Upper lobe of left lung (tissue), 6 donors: Measurements from ENCODE around the gene PTPRG. TPM values are rescaled to one million over a fixed set of nuclear protein-coding genes. Genes with fewer than 3 reads are reported as not detected.

Experiments
- ATAC-seq, 2 donors: fragments of 200-7000 bp; cut with Tn5 transposase; one replicate each; pipeline ENCODE4 v1.9.1; 2022; ENCODE audit warnings: mild to moderate bottlenecking in 2 of 2, moderate library complexity in 2 of 2; ENCODE audit not compliant: low FRiP score in 2 of 2
- DNase-seq, 2 donors: peaks; one replicate each; pipeline ENCODE4 v3.0.0-alpha.2; 2019 to 2020
- H3K27ac ChIP-seq, 4 donors: fragments of 200-600 bp; sonication (generic); one replicate each; pipeline ENCODE4 v1.5.1; 2016 to 2019
- H3K27me3 ChIP-seq, 4 donors: fragments of 200-600 bp; sonication (generic); one replicate each; pipeline ENCODE4 v1.5.1; 2017 to 2019
- H3K36me3 ChIP-seq, 4 donors: fragments of 200-600 bp; sonication (generic); one replicate each; pipeline ENCODE4 v1.5.1; 2016 to 2019
- H3K4me1 ChIP-seq, 4 donors: fragments of 200-600 bp; sonication (generic); one replicate each; pipeline ENCODE4 v1.5.1; 2018 to 2019
- H3K4me3 ChIP-seq, 4 donors: fragments of 200-600 bp; sonication (generic); one replicate each; pipeline ENCODE4 v1.5.1; 2017 to 2019; ENCODE audit warnings: mild to moderate bottlenecking in 2 of 4, moderate library complexity in 1 of 4
- H3K9me3 ChIP-seq, 4 donors: fragments of 200-600 bp; sonication (generic); one replicate each; pipeline ENCODE4 v1.5.1; 2018 to 2019
- EP300 ChIP-seq, 4 donors: sonication (generic); formaldehyde crosslinking; IDR thresholded peaks; one replicate each; pipeline ENCODE4 v1.5.1; 2017; ENCODE audit warnings: antibody characterized with exemption in 4 of 4, control low read depth in 2 of 4
- POLR2A ChIP-seq, 4 donors: fragments of 450-650 bp; IDR thresholded peaks; one replicate each; pipeline ENCODE4 v1.5.1; 2016 to 2017; ENCODE audit warnings: antibody characterized with exemption in 4 of 4, mild to moderate bottlenecking in 2 of 4
- POLR2AphosphoS5 ChIP-seq, 2 donors: sonication (generic); formaldehyde crosslinking; IDR thresholded peaks; one replicate each; pipeline ENCODE4 v1.5.1; 2017; ENCODE audit warnings: antibody characterized with exemption in 2 of 2
- WGBS, 2 donors: methylation state at CpG; one replicate each; pipeline ENCODE4 v1.1.5; 2017 to 2018; 5-methylcytosine and 5-hydroxymethylcytosine counted together
- total RNA-seq, 6 donors: library from RNA; depleted of rRNA in 4 of 6; stranded (reverse); fragments of >200 nt in 4 of 6; gene quantifications; one replicate each; pipeline versions ENCODE4 v1.1.0 to v1.2.1, GENCODE V29; 2016 to 2021
- TF ChIP-seq, protein P1 (sequence below), 6 experiments: fragments of 450-650 bp in 4 of 6; fragments of 200-600 bp in 2 of 6; sonication (generic) in 2 of 6; IDR thresholded peaks; one replicate each; pipeline ENCODE4 v1.5.1; 2016 to 2019; ENCODE audit warnings: antibody characterized with exemption in 6 of 6
- donor health status: DM: no; HTN: no; CAD: no; lungs with moderate emphysema.
- donor health status: DM: no; HTN: yes; CAD: no; lungs with severe emphysema.

The PTPRG gene
- total RNA-seq, 6 donors from 2014 or later, result 58.7 to 101 (median 68.8) TPM

DNA sequence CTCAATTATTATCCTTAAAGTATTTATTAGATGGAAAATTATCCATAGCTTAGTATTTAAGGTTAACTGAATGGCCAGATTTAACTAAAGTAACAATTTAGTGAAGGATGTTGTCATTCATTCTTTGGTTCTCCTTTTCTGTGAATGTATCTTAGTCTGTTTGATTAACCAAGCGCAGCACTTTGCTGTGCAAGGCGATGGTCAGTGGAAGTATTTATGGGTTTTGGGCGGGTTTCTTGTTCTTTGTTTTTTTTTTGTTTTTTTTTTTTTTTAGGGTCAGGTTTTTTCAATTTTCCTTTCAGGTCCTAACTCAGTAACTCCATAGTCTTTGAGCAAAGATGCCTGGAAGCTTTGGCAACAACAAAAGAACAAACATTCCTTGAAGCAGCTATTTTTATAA, 328.8 kb downstream of the PTPRG start:
- Histone ChIP-seq H3K27me3 (no peaks in the 10 kb centered on the region), H3K9me3 (no peaks in the 10 kb centered on the region), H3K4me3 (no peak overlapping the region), H3K36me3 (no peaks in the 10 kb centered on the region), H3K4me1 (peaks cover 0 to 8% (median 4%) of the 10 kb centered on the region in 4 donors), H3K27ac (no peak overlapping the region)
- DNase-seq, result no peak
- ATAC-seq, result no peak
- TF ChIP-seq EP300 (IDR thresholded peaks at IDR 0.05) (no peak), POLR2A (IDR thresholded peaks at IDR 0.05) (no peak), POLR2AphosphoS5 (IDR thresholded peaks at IDR 0.05) (no peak)
- TF ChIP-seq, protein P1, sequence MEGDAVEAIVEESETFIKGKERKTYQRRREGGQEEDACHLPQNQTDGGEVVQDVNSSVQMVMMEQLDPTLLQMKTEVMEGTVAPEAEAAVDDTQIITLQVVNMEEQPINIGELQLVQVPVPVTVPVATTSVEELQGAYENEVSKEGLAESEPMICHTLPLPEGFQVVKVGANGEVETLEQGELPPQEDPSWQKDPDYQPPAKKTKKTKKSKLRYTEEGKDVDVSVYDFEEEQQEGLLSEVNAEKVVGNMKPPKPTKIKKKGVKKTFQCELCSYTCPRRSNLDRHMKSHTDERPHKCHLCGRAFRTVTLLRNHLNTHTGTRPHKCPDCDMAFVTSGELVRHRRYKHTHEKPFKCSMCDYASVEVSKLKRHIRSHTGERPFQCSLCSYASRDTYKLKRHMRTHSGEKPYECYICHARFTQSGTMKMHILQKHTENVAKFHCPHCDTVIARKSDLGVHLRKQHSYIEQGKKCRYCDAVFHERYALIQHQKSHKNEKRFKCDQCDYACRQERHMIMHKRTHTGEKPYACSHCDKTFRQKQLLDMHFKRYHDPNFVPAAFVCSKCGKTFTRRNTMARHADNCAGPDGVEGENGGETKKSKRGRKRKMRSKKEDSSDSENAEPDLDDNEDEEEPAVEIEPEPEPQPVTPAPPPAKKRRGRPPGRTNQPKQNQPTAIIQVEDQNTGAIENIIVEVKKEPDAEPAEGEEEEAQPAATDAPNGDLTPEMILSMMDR (IDR thresholded peaks at IDR 0.05), result no peak
- 95 to 96% methylated on average over 3 of the region's 3 CpGs for WGBS, 2 donors

DNA sequence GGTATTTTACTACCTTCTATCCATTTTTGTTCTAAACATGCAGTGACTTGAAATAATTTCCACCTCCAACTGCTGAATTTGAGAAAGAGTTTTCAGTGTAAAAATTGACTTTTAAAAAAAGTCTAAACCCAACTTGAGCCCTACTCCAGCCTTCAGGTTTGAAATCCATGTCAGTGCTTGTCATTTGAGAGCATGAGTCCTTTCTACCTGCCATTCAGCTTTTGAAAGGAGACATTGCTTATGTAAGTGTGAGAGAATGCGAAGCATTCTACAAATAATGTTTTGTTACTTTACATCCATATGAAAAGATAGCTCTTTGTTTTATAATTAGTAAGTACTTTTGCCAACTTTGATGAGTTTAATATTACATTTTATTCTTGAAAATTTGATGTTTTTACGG, 329.2 kb downstream of the PTPRG start:
- no peak for TF ChIP-seq POLR2A (IDR thresholded peaks at IDR 0.05)
- no peak for TF ChIP-seq POLR2AphosphoS5 (IDR thresholded peaks at IDR 0.05)
- TF ChIP-seq, protein P1 (IDR thresholded peaks at IDR 0.05), result no peak
- TF ChIP-seq EP300 (IDR thresholded peaks at IDR 0.05), result no peak
- WGBS, 2 donors, result 91 to 95% methylated on average over 2 of the region's 2 CpGs
- Histone ChIP-seq H3K27me3 (no peaks in the 10 kb centered on the region), H3K36me3 (no peaks in the 10 kb centered on the region), H3K4me1 (peaks cover 0 to 12% (median 8%) of the 10 kb centered on the region in 4 donors), H3K4me3 (no peak overlapping the region), H3K9me3 (no peaks in the 10 kb centered on the region), H3K27ac (no peak overlapping the region)
- DNase-seq (no peak), ATAC-seq (no peak)

DNA sequence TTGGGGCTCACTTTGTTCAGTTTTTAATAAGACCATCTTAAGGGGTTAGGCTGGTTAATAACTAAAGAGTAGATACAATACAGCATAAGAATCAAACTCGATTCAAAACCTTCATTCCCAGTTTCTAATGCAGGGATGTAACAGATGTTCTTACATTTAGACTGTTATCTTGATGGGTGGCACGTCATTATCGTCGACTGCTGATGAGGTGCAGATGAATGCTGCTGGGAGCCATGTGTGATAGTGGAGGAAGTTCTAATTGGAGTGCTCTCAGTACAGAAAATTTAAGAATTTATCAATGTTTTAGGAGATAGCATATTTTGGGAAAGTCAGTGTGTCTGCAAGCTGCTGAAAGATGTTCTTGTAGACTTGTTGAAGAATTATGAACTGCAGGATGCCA, 331.5 kb downstream of the PTPRG start:
- peaks cover 0 to 18% (median 15%) of the 10 kb centered on the region in 4 donors for H3K4me1 ChIP-seq
- H3K27me3 ChIP-seq, result no peaks in the 10 kb centered on the region
- no peak for TF ChIP-seq POLR2AphosphoS5 (IDR thresholded peaks at IDR 0.05)
- TF ChIP-seq, protein P1 (IDR thresholded peaks at IDR 0.05), result no peak
- ATAC-seq (no peak), DNase-seq (no peak)
- no peak overlapping the region for H3K4me3 ChIP-seq
- WGBS, 2 donors, result 82 to 83% methylated on average over 4 of the region's 4 CpGs
- no peak overlapping the region for H3K27ac ChIP-seq
- no peaks in the 10 kb centered on the region for H3K36me3 ChIP-seq
- no peaks in the 10 kb centered on the region for H3K9me3 ChIP-seq

DNA sequence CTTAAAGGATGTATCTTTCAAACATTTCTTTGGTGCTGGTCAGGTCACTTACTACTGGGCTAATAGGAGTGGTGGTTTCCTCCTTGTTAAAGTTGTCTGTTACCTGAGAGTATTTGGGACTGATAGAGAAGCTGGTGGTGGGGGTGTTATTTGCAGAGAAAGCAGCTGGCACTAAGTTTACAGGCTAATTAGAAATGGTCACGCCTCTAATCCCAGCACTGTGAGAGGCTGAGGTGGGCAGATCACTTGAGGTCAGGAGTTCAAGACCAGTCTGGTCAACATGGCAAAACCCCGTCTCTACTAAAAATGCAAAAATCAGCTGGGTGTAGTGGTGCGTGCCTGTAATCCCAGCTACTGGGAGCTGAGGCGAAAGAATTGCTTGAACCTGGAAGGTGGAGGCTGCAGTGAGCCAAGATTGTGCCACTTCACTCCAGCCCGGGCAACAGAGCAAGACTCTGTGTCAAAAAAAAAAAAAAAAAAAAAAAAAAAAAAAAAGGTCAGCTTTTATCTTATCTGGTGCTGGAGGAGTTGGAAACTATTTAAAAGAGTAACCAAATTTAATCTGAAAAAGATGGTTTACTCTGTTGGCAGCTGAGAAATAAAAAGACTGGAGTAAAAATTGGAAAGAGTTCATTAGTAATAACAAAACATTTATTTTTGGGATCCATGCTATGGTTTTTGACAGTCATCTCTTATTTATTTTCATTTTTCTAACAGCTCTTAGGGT, 332.6 kb downstream of the PTPRG start:
- no peak overlapping the region for H3K4me3 ChIP-seq
- 83 to 85% methylated on average over 5 of the region's 5 CpGs for WGBS, 2 donors
- peaks cover 0 to 18% (median 15%) of the 10 kb centered on the region in 4 donors for H3K4me1 ChIP-seq
- H3K36me3 ChIP-seq, result no peaks in the 10 kb centered on the region
- TF ChIP-seq POLR2A (IDR thresholded peaks at IDR 0.05) (no peak), POLR2AphosphoS5 (IDR thresholded peaks at IDR 0.05) (no peak), EP300 (IDR thresholded peaks at IDR 0.05) (no peak)
- TF ChIP-seq, protein P1 (IDR thresholded peaks at IDR 0.05), result no peak
- H3K27ac ChIP-seq, result peak overlapping the region in 1 of 4 donors; percentile 49
- no peaks in the 10 kb centered on the region for H3K27me3 ChIP-seq
- DNase-seq (no peak), ATAC-seq (no peak)
- H3K9me3 ChIP-seq, result no peaks in the 10 kb centered on the region
